ENCODE results near the gene SMIM27.
A peak's percentile ranks its signal among the peaks of the same experiment; 100 is the strongest.

The SMIM27 gene

DNA sequence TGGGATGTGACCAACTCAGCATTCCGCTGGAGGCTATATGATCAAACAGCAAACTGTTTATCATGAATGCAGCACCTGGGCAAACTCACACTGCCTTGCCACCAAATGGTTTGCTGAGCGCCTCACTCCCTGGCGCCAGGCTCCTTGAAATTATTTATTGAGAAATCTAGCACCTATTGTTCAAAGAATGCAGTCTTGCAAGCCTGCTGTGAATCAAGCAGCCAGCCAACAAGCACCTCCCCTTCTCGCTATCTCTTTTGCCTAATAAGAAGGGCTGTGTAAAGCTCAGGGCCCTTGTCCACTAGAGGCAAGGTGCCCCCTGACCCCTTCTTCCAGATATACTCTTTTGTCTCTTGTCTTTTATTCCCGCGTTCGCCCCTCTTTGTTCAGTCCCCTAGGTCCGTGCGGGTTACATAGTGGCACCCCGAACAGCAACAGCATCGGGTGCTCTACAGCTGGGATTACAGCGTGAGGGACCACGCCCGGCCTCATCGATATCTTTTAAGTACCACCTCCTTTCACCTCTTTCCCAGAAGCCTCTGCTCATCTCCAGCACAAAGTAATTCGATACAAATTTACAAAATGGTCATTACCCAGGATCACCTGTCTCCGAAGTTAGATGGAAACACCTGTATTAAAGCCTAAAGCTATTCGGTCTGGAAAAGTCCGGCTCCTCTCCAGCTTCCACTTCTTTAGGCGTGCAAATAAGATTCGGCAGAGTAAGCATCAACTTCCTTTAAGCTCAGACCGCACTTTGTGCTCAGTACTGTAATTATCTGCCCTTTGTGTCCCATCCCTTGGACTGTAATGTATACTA lies 27.0 kb upstream of the SMIM27 start:
- Histone ChIP-seq H3K9ac (ENCODE audit: insufficient read length, low read depth) (peak overlapping the region; percentile 52), H3K4me1 (ENCODE audit: insufficient read depth, insufficient read length) (no peaks in the 10 kb centered on the region), H3K27me3 (ENCODE audit: insufficient read depth, insufficient read length) (no peaks in the 10 kb centered on the region), H3K9me3 (ENCODE audit: insufficient read depth, low read length) (peaks cover 20% of the 10 kb centered on the region), H3K4me3 (ENCODE audit: insufficient read length, low read depth) (peak overlapping the region; percentile 57), H3K36me3 (ENCODE audit: insufficient read depth, insufficient read length, low read length) (no peaks in the 10 kb centered on the region)
- TF ChIP-seq YY1 (IDR thresholded peaks at IDR 0.05; ENCODE audit: insufficient read depth, insufficient read length) (no peak), SUZ12 (IDR thresholded peaks at IDR 0.05; ENCODE audit: extremely low read depth, insufficient read depth, insufficient read length) (no peak), ZNF274 (IDR thresholded peaks at IDR 0.05; ENCODE audit: low read depth, low read length) (no peak)
- no peak for DNase-seq (ENCODE audit: low read depth, low spot score)

DNA sequence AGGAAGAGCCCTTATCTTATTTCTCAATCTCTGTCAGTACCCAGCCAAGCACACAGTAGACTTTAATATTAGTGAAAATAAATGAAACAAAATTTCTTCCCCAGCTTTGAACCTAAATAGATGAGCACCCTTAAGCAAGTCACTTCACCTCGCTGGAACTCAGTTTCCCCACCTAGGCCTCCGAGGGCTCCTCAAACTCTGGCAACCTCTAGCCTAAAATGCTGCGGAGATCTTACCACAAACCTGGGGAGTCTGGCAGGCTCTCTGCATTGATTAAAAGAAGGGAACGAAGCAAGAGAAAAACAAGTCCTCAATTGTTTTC lies 26.5 kb upstream of the SMIM27 start:
- no peak for DNase-seq (ENCODE audit: low read depth, low spot score)
- TF ChIP-seq SUZ12 (IDR thresholded peaks at IDR 0.05; ENCODE audit: extremely low read depth, insufficient read depth, insufficient read length) (no peak), YY1 (IDR thresholded peaks at IDR 0.05; ENCODE audit: insufficient read depth, insufficient read length) (no peak), ZNF274 (IDR thresholded peaks at IDR 0.05; ENCODE audit: low read depth, low read length) (no peak)
- Histone ChIP-seq H3K9me3 (ENCODE audit: insufficient read depth, low read length) (peaks cover 14% of the 10 kb centered on the region), H3K27me3 (ENCODE audit: insufficient read depth, insufficient read length) (no peaks in the 10 kb centered on the region), H3K4me1 (ENCODE audit: insufficient read depth, insufficient read length) (no peaks in the 10 kb centered on the region), H3K36me3 (ENCODE audit: insufficient read depth, insufficient read length, low read length) (no peaks in the 10 kb centered on the region), H3K4me3 (ENCODE audit: insufficient read length, low read depth) (peak overlapping the region; percentile 57), H3K9ac (ENCODE audit: insufficient read length, low read depth) (peak overlapping the region; percentile 52)

DNA sequence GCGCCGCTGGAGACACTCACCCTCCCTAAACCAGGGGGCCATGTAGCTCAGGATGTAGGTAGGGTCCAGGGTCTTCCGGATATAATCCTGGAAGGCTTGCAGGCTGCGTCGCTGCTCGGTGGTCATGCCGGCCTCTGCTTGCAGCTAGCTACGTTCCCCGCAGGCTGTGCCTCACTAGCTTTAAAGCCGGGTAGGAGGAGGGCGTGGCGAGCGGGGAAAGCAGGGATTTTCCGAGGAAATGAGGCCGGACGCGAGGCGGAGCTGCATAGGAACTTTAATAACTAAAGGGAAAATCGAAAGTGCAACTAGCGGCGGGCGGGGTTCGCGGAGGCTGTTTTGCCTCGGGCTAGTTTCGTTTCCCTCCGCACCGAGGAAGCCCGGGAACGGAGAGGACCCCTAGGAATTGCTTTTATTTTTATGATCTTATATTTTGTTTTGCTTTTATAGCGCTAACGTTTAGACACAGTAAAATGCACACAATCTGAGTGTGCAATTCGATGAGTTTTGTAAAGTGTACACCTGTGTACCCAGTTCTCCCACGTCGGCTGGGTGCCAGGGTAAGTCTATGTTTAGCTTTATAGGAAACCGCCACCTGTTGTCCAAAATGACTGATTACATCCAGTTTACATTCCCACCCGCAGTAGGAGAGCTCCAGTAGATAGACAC lies 26.0 kb upstream of the SMIM27 start, which contains the start of gene RIGI:
RIGI (minus strand) TSS at position 156 of the 666 bp plus-strand sequence; CDS start at position 126, 30 bp downstream.
- Histone ChIP-seq H3K9me3 (ENCODE audit: insufficient read depth, low read length) (peaks cover 12% of the 10 kb centered on the region; the same call in 1 of the 2 replicates), H3K9ac (ENCODE audit: insufficient read length, low read depth) (peak within 1 kb of the TSS; percentile 52), H3K36me3 (ENCODE audit: insufficient read depth, insufficient read length, low read length) (no peaks in the 10 kb centered on the region), H3K4me1 (ENCODE audit: insufficient read depth, insufficient read length) (no peaks in the 10 kb centered on the region), H3K4me3 (ENCODE audit: insufficient read length, low read depth) (peak within 1 kb of the TSS; percentile 57), H3K27me3 (ENCODE audit: insufficient read depth, insufficient read length) (no peaks in the 10 kb centered on the region)
- TF ChIP-seq YY1 (IDR thresholded peaks at IDR 0.05; ENCODE audit: insufficient read depth, insufficient read length) (no peak), SUZ12 (IDR thresholded peaks at IDR 0.05; ENCODE audit: extremely low read depth, insufficient read depth, insufficient read length) (no peak), ZNF274 (IDR thresholded peaks at IDR 0.05; ENCODE audit: low read depth, low read length) (no peak)
- peak; percentile 54 for DNase-seq (ENCODE audit: low read depth, low spot score)

- no peak for TF ChIP-seq YY1 (IDR thresholded peaks at IDR 0.05; ENCODE audit: insufficient read depth, insufficient read length)
- TF ChIP-seq SUZ12 (IDR thresholded peaks at IDR 0.05; ENCODE audit: extremely low read depth, insufficient read depth, insufficient read length) = no peak
- no peak for TF ChIP-seq ZNF274 (IDR thresholded peaks at IDR 0.05; ENCODE audit: low read depth, low read length)
- Histone ChIP-seq H3K4me3 (ENCODE audit: insufficient read length, low read depth) (peak overlapping the region; percentile 57), H3K9me3 (ENCODE audit: insufficient read depth, low read length) (peaks cover 7% of the 10 kb centered on the region; the same call in 1 of the 2 replicates), H3K36me3 (ENCODE audit: insufficient read depth, insufficient read length, low read length) (no peaks in the 10 kb centered on the region), H3K27me3 (ENCODE audit: insufficient read depth, insufficient read length) (no peaks in the 10 kb centered on the region), H3K4me1 (ENCODE audit: insufficient read depth, insufficient read length) (no peaks in the 10 kb centered on the region), H3K9ac (ENCODE audit: insufficient read length, low read depth) (no peak overlapping the region)
- no peak for DNase-seq (ENCODE audit: low read depth, low spot score)
These were observed 25.4 kb upstream of the SMIM27 start for GRCh38 chr9:32526707-32527048.

DNA sequence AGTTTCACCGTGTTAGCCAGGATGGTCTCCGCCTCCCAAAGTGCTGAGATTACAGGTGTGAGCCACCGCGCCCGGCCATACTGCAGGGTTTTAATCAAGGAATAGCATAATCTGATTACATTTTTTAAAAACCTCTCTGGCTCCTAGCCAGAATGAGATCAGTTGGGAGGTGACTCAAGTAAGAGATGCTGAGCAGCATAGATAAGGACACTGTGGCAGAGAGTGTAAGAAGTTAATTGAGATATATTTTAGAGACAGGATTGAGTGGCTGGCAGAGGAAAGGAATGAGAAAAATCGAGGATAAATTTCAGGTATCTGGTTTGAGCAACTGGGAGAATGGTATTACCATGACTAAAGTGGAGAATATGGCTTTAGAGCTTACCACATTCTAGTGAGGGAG lies 18.8 kb upstream of the SMIM27 start:
- Histone ChIP-seq H3K4me1 (ENCODE audit: insufficient read depth, insufficient read length) (no peaks in the 10 kb centered on the region), H3K9me3 (ENCODE audit: insufficient read depth, low read length) (no peaks in the 10 kb centered on the region), H3K36me3 (ENCODE audit: insufficient read depth, insufficient read length, low read length) (no peaks in the 10 kb centered on the region), H3K4me3 (ENCODE audit: insufficient read length, low read depth) (no peak overlapping the region), H3K9ac (ENCODE audit: insufficient read length, low read depth) (no peak overlapping the region), H3K27me3 (ENCODE audit: insufficient read depth, insufficient read length) (no peaks in the 10 kb centered on the region)
- TF ChIP-seq SUZ12 (IDR thresholded peaks at IDR 0.05; ENCODE audit: extremely low read depth, insufficient read depth, insufficient read length) = no peak
- no peak for TF ChIP-seq YY1 (IDR thresholded peaks at IDR 0.05; ENCODE audit: insufficient read depth, insufficient read length)
- no peak for TF ChIP-seq ZNF274 (IDR thresholded peaks at IDR 0.05; ENCODE audit: low read depth, low read length)
- DNase-seq (ENCODE audit: low read depth, low spot score) = no peak

DNA sequence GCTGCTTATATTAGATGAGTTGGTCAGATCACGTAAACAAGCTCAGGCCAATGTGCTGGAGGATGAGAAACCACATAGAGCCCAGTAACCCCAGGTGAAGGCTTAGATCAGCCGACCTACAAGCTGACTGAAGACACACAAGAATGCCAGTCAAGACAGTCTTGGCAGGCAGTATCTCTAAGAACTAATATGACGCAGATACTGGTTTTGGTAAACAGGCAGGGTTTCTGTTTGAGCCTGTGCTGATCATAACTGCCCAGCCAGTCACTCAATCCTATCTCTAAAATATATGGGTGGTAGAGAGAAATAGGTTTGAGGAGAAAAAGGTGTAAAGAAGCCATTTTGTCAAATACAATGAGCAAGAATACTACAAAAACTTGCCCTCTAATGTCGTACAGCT lies 18.3 kb upstream of the SMIM27 start:
- Histone ChIP-seq H3K9ac (ENCODE audit: insufficient read length, low read depth) (no peak overlapping the region), H3K4me3 (ENCODE audit: insufficient read length, low read depth) (no peak overlapping the region), H3K36me3 (ENCODE audit: insufficient read depth, insufficient read length, low read length) (no peaks in the 10 kb centered on the region), H3K27me3 (ENCODE audit: insufficient read depth, insufficient read length) (no peaks in the 10 kb centered on the region), H3K4me1 (ENCODE audit: insufficient read depth, insufficient read length) (no peaks in the 10 kb centered on the region), H3K9me3 (ENCODE audit: insufficient read depth, low read length) (no peaks in the 10 kb centered on the region)
- DNase-seq (ENCODE audit: low read depth, low spot score) = no peak
- TF ChIP-seq ZNF274 (IDR thresholded peaks at IDR 0.05; ENCODE audit: low read depth, low read length) (no peak), SUZ12 (IDR thresholded peaks at IDR 0.05; ENCODE audit: extremely low read depth, insufficient read depth, insufficient read length) (no peak), YY1 (IDR thresholded peaks at IDR 0.05; ENCODE audit: insufficient read depth, insufficient read length) (no peak)

DNA sequence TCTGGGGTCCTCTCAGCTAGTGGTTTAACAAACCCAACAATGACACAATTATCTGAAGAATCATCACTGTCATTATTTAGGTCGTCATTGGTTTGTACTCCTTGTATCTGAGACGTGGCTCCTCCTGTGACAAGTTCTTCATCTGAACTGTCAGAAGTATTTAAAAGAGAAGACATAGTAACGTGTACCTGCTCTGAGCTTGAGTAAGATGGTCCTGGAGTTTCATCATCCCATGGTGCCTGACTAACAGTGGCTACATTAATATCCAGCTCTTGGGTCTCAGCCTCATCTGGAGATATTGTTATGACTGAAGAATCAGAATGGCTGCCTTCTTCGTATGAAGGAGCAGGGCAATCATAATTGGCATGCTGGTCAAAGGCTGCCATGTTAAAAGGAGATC lies 9.1 kb upstream of the SMIM27 start:
- Histone ChIP-seq H3K9ac (ENCODE audit: insufficient read length, low read depth) (no peak overlapping the region), H3K27me3 (ENCODE audit: insufficient read depth, insufficient read length) (no peaks in the 10 kb centered on the region), H3K4me1 (ENCODE audit: insufficient read depth, insufficient read length) (no peaks in the 10 kb centered on the region), H3K4me3 (ENCODE audit: insufficient read length, low read depth) (no peak overlapping the region), H3K36me3 (ENCODE audit: insufficient read depth, insufficient read length, low read length) (peaks cover 55% of the 10 kb centered on the region), H3K9me3 (ENCODE audit: insufficient read depth, low read length) (no peaks in the 10 kb centered on the region)
- no peak for DNase-seq (ENCODE audit: low read depth, low spot score)
- TF ChIP-seq ZNF274 (IDR thresholded peaks at IDR 0.05; ENCODE audit: low read depth, low read length) (no peak), YY1 (IDR thresholded peaks at IDR 0.05; ENCODE audit: insufficient read depth, insufficient read length) (no peak), SUZ12 (IDR thresholded peaks at IDR 0.05; ENCODE audit: extremely low read depth, insufficient read depth, insufficient read length) (no peak)
